ENCODE results near the gene MAP3K8. TPM values are rescaled to one million over a fixed set of nuclear protein-coding genes. Genes with fewer than 3 reads are reported as not detected.
"Not testable (repeated sequence)": the region's sequence is repeated elsewhere in the genome, so short reads cannot be mapped to it uniquely, and the experiment has no call there.

The MAP3K8 gene
- total RNA-seq, 1 experiment from 2014 or later, result 1.4 TPM

- Histone ChIP-seq H3K27me3 (no peaks in the 10 kb centered on the region), H3K9me3 (no peaks in the 10 kb centered on the region), H3K36me3 (no peaks in the 10 kb centered on the region), H3K4me3 (no peak overlapping the region)
- no peak for DNase-seq
These were observed 18.4 kb upstream of the MAP3K8 start for GRCh38 chr10:30415593-30415992.

- H3K27me3 ChIP-seq, result no peaks in the 10 kb centered on the region
These were observed 16.7 kb upstream of the MAP3K8 start for GRCh38 chr10:30417301-30417700.

GRCh38 chr10:30420266-30420665 is 13.7 kb upstream of the MAP3K8 start:
- DNase-seq, result no peak
- H3K9me3 ChIP-seq, result no peaks in the 10 kb centered on the region
- no peaks in the 10 kb centered on the region for H3K36me3 ChIP-seq
- no peak overlapping the region for H3K4me3 ChIP-seq
- H3K27me3 ChIP-seq, result no peaks in the 10 kb centered on the region

More at GRCh38 chr10:30417301-30417700, 16.7 kb upstream of the MAP3K8 start:
- DNase-seq, result no peak
- no peak overlapping the region for H3K4me3 ChIP-seq
- H3K36me3 ChIP-seq, result no peaks in the 10 kb centered on the region
- no peaks in the 10 kb centered on the region for H3K9me3 ChIP-seq

GRCh38 chr10:30420766-30421165 is 13.2 kb upstream of the MAP3K8 start:
- no peaks in the 10 kb centered on the region for H3K36me3 ChIP-seq
- H3K9me3 ChIP-seq, result no peaks in the 10 kb centered on the region
- H3K27me3 ChIP-seq, result no peaks in the 10 kb centered on the region
- H3K4me3 ChIP-seq, result no peak overlapping the region
- DNase-seq, result no peak

- no peaks in the 10 kb centered on the region for H3K27me3 ChIP-seq
- no peak for DNase-seq
- H3K4me3 ChIP-seq, result no peak overlapping the region
- no peaks in the 10 kb centered on the region for H3K9me3 ChIP-seq
- no peaks in the 10 kb centered on the region for H3K36me3 ChIP-seq
These were observed 11.8 kb upstream of the MAP3K8 start for GRCh38 chr10:30422151-30422695.

GRCh38 chr10:30422981-30423654 is 10.9 kb upstream of the MAP3K8 start:
- no peaks in the 10 kb centered on the region for H3K36me3 ChIP-seq
- DNase-seq, result peak; percentile 90
- no peak overlapping the region for H3K4me3 ChIP-seq
- H3K9me3 ChIP-seq, result no peaks in the 10 kb centered on the region
- H3K27me3 ChIP-seq, result no peaks in the 10 kb centered on the region

- not testable (repeated sequence) for H3K4me3 ChIP-seq, H3K9me3 ChIP-seq, H3K27me3 ChIP-seq, H3K36me3 ChIP-seq
- peak; percentile 71 for DNase-seq
These were observed 10.2 kb upstream of the MAP3K8 start for GRCh38 chr10:30423655-30424275.

- no peaks in the 10 kb centered on the region for H3K36me3 ChIP-seq
- no peaks in the 10 kb centered on the region for H3K27me3 ChIP-seq
- no peak for DNase-seq
- no peak overlapping the region for H3K4me3 ChIP-seq
- no peaks in the 10 kb centered on the region for H3K9me3 ChIP-seq
These were observed 8.5 kb upstream of the MAP3K8 start for GRCh38 chr10:30425336-30426075.

- Histone ChIP-seq H3K9me3 (no peaks in the 10 kb centered on the region), H3K36me3 (no peaks in the 10 kb centered on the region), H3K4me3 (no peak overlapping the region), H3K27me3 (no peaks in the 10 kb centered on the region)
- no peak for DNase-seq
These were observed 3.3 kb upstream of the MAP3K8 start for GRCh38 chr10:30430544-30431298.

- no peak for DNase-seq
- H3K36me3 ChIP-seq, result no peaks in the 10 kb centered on the region
- no peaks in the 10 kb centered on the region for H3K27me3 ChIP-seq
- no peak overlapping the region for H3K4me3 ChIP-seq
- H3K9me3 ChIP-seq, result no peaks in the 10 kb centered on the region
These were observed 2.5 kb upstream of the MAP3K8 start for GRCh38 chr10:30431435-30431911.

GRCh38 chr10:30432622-30433305 is 1.2 kb upstream of the MAP3K8 start:
- Histone ChIP-seq H3K9me3 (no peaks in the 10 kb centered on the region), H3K27me3 (no peaks in the 10 kb centered on the region), H3K4me3 (peak overlapping the region; percentile 78), H3K36me3 (no peaks in the 10 kb centered on the region)
- no peak for DNase-seq

- H3K4me3 ChIP-seq, result peak overlapping the region; percentile 78
- no peaks in the 10 kb centered on the region for H3K36me3 ChIP-seq
- peak; percentile 67 for DNase-seq
- H3K27me3 ChIP-seq, result no peaks in the 10 kb centered on the region
- no peaks in the 10 kb centered on the region for H3K9me3 ChIP-seq
These were observed 666 bp upstream of the MAP3K8 start for GRCh38 chr10:30433306-30433729.

GRCh38 chr10:30434273-30435072 is 489 bp downstream of the MAP3K8 start:
- peak; percentile 57 for DNase-seq
- no peaks in the 10 kb centered on the region for H3K27me3 ChIP-seq
- H3K4me3 ChIP-seq, result peak overlapping the region; percentile 78
- H3K9me3 ChIP-seq, result no peaks in the 10 kb centered on the region
- H3K36me3 ChIP-seq, result no peaks in the 10 kb centered on the region; the same call in 1 of the 2 replicates

- no peaks in the 10 kb centered on the region; the same call in 1 of the 2 replicates for H3K36me3 ChIP-seq
These were observed 1.1 kb downstream of the MAP3K8 start for GRCh38 chr10:30435073-30435422.

GRCh38 chr10:30435499-30436167 is 1.6 kb downstream of the MAP3K8 start:
- not testable (repeated sequence) for H3K36me3 ChIP-seq, H3K9me3 ChIP-seq, H3K27me3 ChIP-seq
- peak overlapping the region; percentile 6; the same call in 1 of the 2 replicates for H3K4me3 ChIP-seq
- DNase-seq, result peak; percentile 27

More at GRCh38 chr10:30435073-30435422, 1.1 kb downstream of the MAP3K8 start:
- Histone ChIP-seq H3K9me3 (no peaks in the 10 kb centered on the region), H3K27me3 (no peaks in the 10 kb centered on the region), H3K4me3 (peak overlapping the region; percentile 78)
- no peak for DNase-seq
